HG03575 (cell line): Measurements from ENCODE around the gene MEGF9.
A peak's percentile ranks its signal among the peaks of the same experiment; 100 is the strongest.
"Not testable (repeated sequence)": the region's sequence is repeated elsewhere in the genome, so short reads cannot be mapped to it uniquely, and the experiment has no call there.

Source experiments
- ATAC-seq: cut with Tn5 transposase; IDR thresholded peaks from one replicate; pipeline ENCODE4 v1.9.1; 2021; ENCODE audit not compliant: unreplicated experiment, insufficient number of reproducible peaks, low FRiP score; ENCODE audit errors: extremely low read depth

The MEGF9 gene

GRCh38 chr9:120714088-120714845, at the start of gene MEGF9:
Gene MEGF9, minus strand, starts transcription at chr9:120714470. Its CDS starts 112 bp downstream, at chr9:120714358.
- ATAC-seq = peak; percentile 76

- no peak for ATAC-seq
Measured at GRCh38 chr9:120761006-120761405, 46.7 kb upstream of the MEGF9 start.

- ATAC-seq = no peak
Measured at GRCh38 chr9:120759755-120760400, 45.6 kb upstream of the MEGF9 start.

- no peak for ATAC-seq
Measured at GRCh38 chr9:120758544-120758943, 44.3 kb upstream of the MEGF9 start.

GRCh38 chr9:120757026-120757913, 43.0 kb upstream of the MEGF9 start:
- no peak for ATAC-seq

GRCh38 chr9:120756531-120756930, 42.3 kb upstream of the MEGF9 start:
- no peak for ATAC-seq

GRCh38 chr9:120755810-120756434, 41.7 kb upstream of the MEGF9 start:
- no peak for ATAC-seq

GRCh38 chr9:120755044-120755443, 40.8 kb upstream of the MEGF9 start:
- no peak for ATAC-seq

- no peak for ATAC-seq
Measured at GRCh38 chr9:120750421-120750820, 36.2 kb upstream of the MEGF9 start.

- not testable (repeated sequence) for ATAC-seq
Measured at GRCh38 chr9:120746366-120746765, 32.1 kb upstream of the MEGF9 start.

- ATAC-seq = no peak
Measured at GRCh38 chr9:120745278-120745677, 31.0 kb upstream of the MEGF9 start.

GRCh38 chr9:120742951-120743416, 28.7 kb upstream of the MEGF9 start:
- no peak for ATAC-seq

- ATAC-seq = no peak
Measured at GRCh38 chr9:120741701-120742100, 27.4 kb upstream of the MEGF9 start.

GRCh38 chr9:120741191-120741590, 26.9 kb upstream of the MEGF9 start:
- no peak for ATAC-seq

GRCh38 chr9:120740132-120740531, 25.9 kb upstream of the MEGF9 start:
- no peak for ATAC-seq

GRCh38 chr9:120737416-120738165, 23.3 kb upstream of the MEGF9 start:
- ATAC-seq = no peak

GRCh38 chr9:120736881-120737280, 22.6 kb upstream of the MEGF9 start:
- no peak for ATAC-seq

GRCh38 chr9:120735415-120736126, 21.3 kb upstream of the MEGF9 start:
- ATAC-seq = no peak
